ENCODE results near the gene LARP1. TPM values are rescaled to one million over a fixed set of nuclear protein-coding genes. Genes with fewer than 3 reads are reported as not detected.

Gene LARP1
- total RNA-seq, 1 experiment from 2014 or later: 290 TPM

DNA sequence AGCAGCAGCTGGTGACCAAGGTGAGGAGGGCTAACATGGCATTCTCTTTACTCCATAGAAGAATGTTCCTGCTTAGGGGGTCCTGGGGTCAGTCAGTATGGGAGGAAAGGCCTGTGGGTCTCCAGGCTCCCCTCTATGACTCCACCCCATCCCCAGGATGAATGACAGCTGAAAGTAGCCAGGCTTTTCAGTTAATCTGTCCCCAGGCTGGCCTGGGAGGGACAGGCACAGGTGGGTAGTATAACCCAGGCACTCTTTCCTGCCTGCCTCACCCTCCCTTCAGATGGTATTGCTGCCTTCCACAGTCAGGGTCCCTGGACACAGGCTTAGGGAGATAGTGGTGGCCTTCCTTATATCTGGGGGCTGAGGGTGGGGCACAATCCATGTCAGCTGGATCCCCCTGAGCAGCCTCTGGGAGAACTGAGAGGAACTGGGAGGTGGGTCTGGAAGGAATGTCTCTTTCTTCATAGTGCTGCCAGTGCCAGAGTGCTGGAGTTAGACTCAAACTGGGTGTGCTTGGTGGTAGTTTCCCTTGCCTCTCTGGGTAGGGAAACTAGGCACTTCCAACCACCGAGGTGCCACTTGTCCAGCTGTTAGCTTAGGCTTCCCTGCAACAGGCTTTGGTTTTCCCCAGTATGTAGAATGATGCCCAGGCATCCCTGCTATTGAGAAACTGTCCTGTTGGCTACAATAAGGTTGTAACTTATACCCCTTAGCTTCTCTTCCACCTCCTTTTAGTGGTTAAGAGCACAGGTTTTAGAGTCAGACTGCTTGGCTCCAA is 27.8 kb downstream of the LARP1 start:
- no peak overlapping the region for H2AFZ ChIP-seq
- 0 out of 2 replicates have a peak, but pooled peaks cover 3% of the 10 kb centered on the region for H3K36me3 ChIP-seq (ENCODE audit: low read depth)
- peaks cover 20% of the 10 kb centered on the region for H3F3A ChIP-seq (ENCODE audit: insufficient read depth, low read depth)
- ChIA-PET CTCF (no interaction called here), POLR2A (ENCODE audit: unreplicated experiment) (no interaction called here)
- H4K20me1 ChIP-seq (ENCODE audit: insufficient read depth): peaks cover 100% of the 10 kb centered on the region
- H3K27ac ChIP-seq: 0 out of 2 replicates have a peak overlapping the region, but pooled peaks have one; percentile 18
- no peak for DNase-seq
- H3K4me1 ChIP-seq (replicated peaks; ENCODE audit: insufficient read depth): peaks cover 11% of the 10 kb centered on the region
- TF ChIP-seq EZH2 (IDR thresholded peaks at IDR 0.05; ENCODE audit: low read depth): no peak
- TF ChIP-seq, protein P1, sequence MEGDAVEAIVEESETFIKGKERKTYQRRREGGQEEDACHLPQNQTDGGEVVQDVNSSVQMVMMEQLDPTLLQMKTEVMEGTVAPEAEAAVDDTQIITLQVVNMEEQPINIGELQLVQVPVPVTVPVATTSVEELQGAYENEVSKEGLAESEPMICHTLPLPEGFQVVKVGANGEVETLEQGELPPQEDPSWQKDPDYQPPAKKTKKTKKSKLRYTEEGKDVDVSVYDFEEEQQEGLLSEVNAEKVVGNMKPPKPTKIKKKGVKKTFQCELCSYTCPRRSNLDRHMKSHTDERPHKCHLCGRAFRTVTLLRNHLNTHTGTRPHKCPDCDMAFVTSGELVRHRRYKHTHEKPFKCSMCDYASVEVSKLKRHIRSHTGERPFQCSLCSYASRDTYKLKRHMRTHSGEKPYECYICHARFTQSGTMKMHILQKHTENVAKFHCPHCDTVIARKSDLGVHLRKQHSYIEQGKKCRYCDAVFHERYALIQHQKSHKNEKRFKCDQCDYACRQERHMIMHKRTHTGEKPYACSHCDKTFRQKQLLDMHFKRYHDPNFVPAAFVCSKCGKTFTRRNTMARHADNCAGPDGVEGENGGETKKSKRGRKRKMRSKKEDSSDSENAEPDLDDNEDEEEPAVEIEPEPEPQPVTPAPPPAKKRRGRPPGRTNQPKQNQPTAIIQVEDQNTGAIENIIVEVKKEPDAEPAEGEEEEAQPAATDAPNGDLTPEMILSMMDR (conservative IDR thresholded peaks at IDR 0.05): no peak
- H3K9me2 ChIP-seq (ENCODE audit: insufficient read depth): no peaks in the 10 kb centered on the region
- intact Hi-C loops (cut with micrococcal nuclease; ENCODE audit: unreplicated experiment): no loop called here
- H3K79me2 ChIP-seq (ENCODE audit: low read depth): peaks cover 100% of the 10 kb centered on the region
- no peaks in the 10 kb centered on the region for H3K27me3 ChIP-seq (ENCODE audit: insufficient read depth, low read depth)
- H3K4me2 ChIP-seq: no peak overlapping the region
- no TSS peak for BruUV-seq (replicated peaks)
- no peaks in the 10 kb centered on the region for H3K9me3 ChIP-seq (ENCODE audit: insufficient read depth, low read depth)
- no peak overlapping the region for H3K4me3 ChIP-seq

DNA sequence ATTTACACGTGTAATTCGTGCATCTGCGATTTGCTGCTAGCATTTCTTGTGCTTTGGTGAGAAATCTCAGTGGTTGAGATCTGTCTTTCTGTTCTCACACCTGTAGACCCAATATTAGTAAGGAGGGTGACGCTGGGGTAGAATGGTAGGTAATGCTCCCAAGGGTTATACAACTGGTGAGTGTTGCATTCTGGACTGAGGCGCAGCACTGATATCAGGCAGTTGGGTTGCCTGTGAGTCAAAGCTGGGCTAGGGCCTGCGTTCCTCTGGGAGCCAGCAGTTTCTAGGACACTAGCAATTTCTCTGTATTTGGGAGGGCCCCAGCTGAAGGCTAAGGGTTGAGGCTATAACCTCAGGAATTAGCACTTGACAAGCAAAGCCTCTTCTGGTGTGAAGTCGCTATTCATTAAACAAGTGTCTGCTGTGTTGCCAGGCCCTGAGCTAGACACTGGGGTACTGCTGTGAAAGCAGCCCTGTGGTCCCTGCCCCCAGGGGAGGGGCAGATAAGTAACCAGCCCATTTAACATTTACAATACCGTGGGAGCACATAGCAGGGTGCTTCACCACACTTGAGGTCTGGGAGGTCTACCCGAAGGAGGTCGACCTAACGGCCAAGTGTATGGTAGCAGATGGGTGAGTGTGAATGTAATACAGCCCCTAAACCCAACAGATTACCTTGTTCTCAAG is 28.7 kb downstream of the LARP1 start:
- CTCF ChIA-PET: no interaction called here

DNA sequence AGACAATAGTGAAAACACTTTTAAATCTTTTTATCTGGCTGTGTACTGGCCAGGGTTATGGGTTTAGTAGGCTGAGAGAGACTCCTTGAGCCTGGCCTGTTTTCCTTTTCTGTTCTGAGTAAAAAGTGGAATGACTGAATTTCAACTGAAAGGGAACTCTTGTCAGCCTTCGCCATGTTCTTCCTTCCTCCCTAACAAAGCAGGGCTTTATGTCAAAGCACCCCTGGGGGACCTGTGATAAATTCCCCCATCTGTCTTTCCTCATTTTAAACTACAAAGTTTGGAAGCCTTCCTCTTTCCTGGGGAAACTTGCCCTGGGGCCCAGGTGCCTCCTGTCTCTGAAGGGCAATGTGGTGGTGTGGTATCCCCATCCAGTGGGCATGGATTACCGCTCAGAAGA is 29.7 kb downstream of the LARP1 start:
- intact Hi-C loops (cut with micrococcal nuclease; ENCODE audit: unreplicated experiment): no loop called here
- Histone ChIP-seq H3K9me3 (ENCODE audit: insufficient read depth, low read depth) (no peaks in the 10 kb centered on the region), H3K4me2 (no peak overlapping the region), H3K27ac (peak overlapping the region; percentile 6; the same call in 1 of the 2 replicates), H3K9me2 (ENCODE audit: insufficient read depth) (no peaks in the 10 kb centered on the region), H3K4me3 (no peak overlapping the region), H2AFZ (no peak overlapping the region), H3K4me1 (replicated peaks; ENCODE audit: insufficient read depth) (no peaks in the 10 kb centered on the region), H4K20me1 (ENCODE audit: insufficient read depth) (peaks cover 100% of the 10 kb centered on the region), H3K36me3 (ENCODE audit: low read depth) (peaks cover 2% of the 10 kb centered on the region; the same call in 1 of the 2 replicates), H3K79me2 (ENCODE audit: low read depth) (peaks cover 100% of the 10 kb centered on the region), H3F3A (ENCODE audit: insufficient read depth, low read depth) (peaks cover 9% of the 10 kb centered on the region; the same call in 1 of the 2 replicates), H3K27me3 (ENCODE audit: insufficient read depth, low read depth) (no peaks in the 10 kb centered on the region)
- BruUV-seq (replicated peaks): no TSS peak
- no peak for DNase-seq
- TF ChIP-seq EZH2 (IDR thresholded peaks at IDR 0.05; ENCODE audit: low read depth): no peak
- TF ChIP-seq, protein P1 (conservative IDR thresholded peaks at IDR 0.05): no peak
- ChIA-PET CTCF (no interaction called here), POLR2A (ENCODE audit: unreplicated experiment) (no interaction called here)

More for the DNA sequence above, 28.7 kb downstream of the LARP1 start:
- POLR2A ChIA-PET (ENCODE audit: unreplicated experiment): no interaction called here
- H3K27ac ChIP-seq: 0 out of 2 replicates have a peak overlapping the region, but pooled peaks have one; percentile 18
- no peak overlapping the region for H3K4me2 ChIP-seq
- 0 out of 2 replicates have a peak, but pooled peaks cover 3% of the 10 kb centered on the region for H3K36me3 ChIP-seq (ENCODE audit: low read depth)
- no TSS peak for BruUV-seq (replicated peaks)
- no peaks in the 10 kb centered on the region for H3K9me2 ChIP-seq (ENCODE audit: insufficient read depth)
- H3K9me3 ChIP-seq (ENCODE audit: insufficient read depth, low read depth): no peaks in the 10 kb centered on the region
- peaks cover 100% of the 10 kb centered on the region for H4K20me1 ChIP-seq (ENCODE audit: insufficient read depth)
- H3K4me1 ChIP-seq (replicated peaks; ENCODE audit: insufficient read depth): peaks cover 2% of the 10 kb centered on the region
- no peak overlapping the region for H2AFZ ChIP-seq
- DNase-seq: no peak
- TF ChIP-seq, protein P1 (conservative IDR thresholded peaks at IDR 0.05): no peak
- TF ChIP-seq EZH2 (IDR thresholded peaks at IDR 0.05; ENCODE audit: low read depth): no peak
- no peaks in the 10 kb centered on the region for H3K27me3 ChIP-seq (ENCODE audit: insufficient read depth, low read depth)
- peaks cover 11% of the 10 kb centered on the region; the same call in 1 of the 2 replicates for H3F3A ChIP-seq (ENCODE audit: insufficient read depth, low read depth)
- intact Hi-C loops (cut with micrococcal nuclease; ENCODE audit: unreplicated experiment): no loop called here
- peaks cover 100% of the 10 kb centered on the region for H3K79me2 ChIP-seq (ENCODE audit: low read depth)
- no peak overlapping the region for H3K4me3 ChIP-seq
